NT2/D1 (cell line): Measurements from ENCODE around the gene SYT8.

Source experiments
- DNase-seq: peaks from one replicate; pipeline ENCODE4 v3.0.0-alpha.2; 2011; ENCODE audit warnings: low read depth, low spot score
- H3K27me3 ChIP-seq: 2 replicates; pipeline ENCODE4 v1.6.0; 2011; ENCODE audit warnings: mild to moderate bottlenecking; ENCODE audit not compliant: insufficient read length, insufficient read depth
- H3K36me3 ChIP-seq: 2 replicates; pipeline ENCODE4 v1.6.1; 2011; ENCODE audit warnings: mild to moderate bottlenecking, low read length, mixed read lengths; ENCODE audit not compliant: insufficient read depth, insufficient read length
- H3K4me1 ChIP-seq: 2 replicates; pipeline ENCODE4 v1.5.1; 2011; ENCODE audit not compliant: insufficient read depth, insufficient read length
- H3K4me3 ChIP-seq: 2 replicates; pipeline ENCODE4 v1.5.1; 2011; ENCODE audit warnings: low read depth; ENCODE audit not compliant: insufficient read length
- H3K9ac ChIP-seq: 2 replicates; pipeline ENCODE4 v1.6.0; 2011; ENCODE audit warnings: low read depth; ENCODE audit not compliant: insufficient read length
- H3K9me3 ChIP-seq: 2 replicates; pipeline ENCODE4 v1.5.1; 2011; ENCODE audit warnings: mild to moderate bottlenecking, low read length; ENCODE audit not compliant: insufficient read depth
- SUZ12 ChIP-seq: IDR thresholded peaks from 2 replicates; pipeline ENCODE4 v1.6.1; 2011; ENCODE audit not compliant: insufficient read length, insufficient read depth; ENCODE audit errors: extremely low read depth
- YY1 ChIP-seq: IDR thresholded peaks from 2 replicates; pipeline ENCODE4 v1.6.1; 2011; ENCODE audit not compliant: insufficient read length, insufficient read depth
- ZNF274 ChIP-seq: IDR thresholded peaks from 2 replicates; pipeline ENCODE4 v1.6.1; 2011; ENCODE audit warnings: mild to moderate bottlenecking, low read depth, low read length

Gene SYT8

DNA sequence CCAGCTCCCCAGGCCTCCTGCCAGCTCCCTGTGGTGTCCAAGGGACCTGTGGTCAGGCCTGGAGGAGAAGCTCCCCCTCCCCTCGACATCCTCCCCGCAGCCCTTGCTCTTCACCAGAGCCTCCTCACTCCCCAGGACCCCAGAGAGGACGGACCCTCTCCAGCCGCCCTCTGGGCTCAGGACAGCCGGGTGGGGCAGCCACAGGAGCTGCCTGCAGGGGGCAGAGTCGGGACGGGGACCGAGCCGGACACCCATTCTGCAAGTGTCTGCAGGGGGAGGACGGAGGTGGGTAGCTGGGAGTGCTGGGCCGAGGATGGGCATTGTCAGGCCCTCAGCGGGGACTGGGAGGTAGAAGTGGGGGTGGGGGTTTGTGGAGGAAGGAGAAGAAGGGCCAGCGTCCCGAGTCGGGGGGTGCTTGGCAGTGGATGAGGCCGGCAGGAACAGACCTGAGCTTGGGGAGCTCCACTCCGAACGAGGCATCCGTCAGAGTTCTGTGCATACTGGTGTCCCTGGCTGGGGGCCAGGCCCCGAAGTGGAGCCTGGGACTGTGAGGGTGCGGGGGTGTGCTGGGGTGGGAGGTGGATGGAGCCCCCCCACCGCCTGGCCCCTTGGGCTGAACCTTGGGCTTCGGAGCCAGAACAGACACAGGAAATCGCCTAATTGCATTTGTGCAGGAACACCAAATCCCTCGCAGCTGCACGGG, 41.7 kb downstream of the SYT8 start:
- DNase-seq = peak; percentile 27
- Histone ChIP-seq H3K4me1 (peaks cover 22% of the 10 kb centered on the region), H3K27me3 (no peaks in the 10 kb centered on the region), H3K9me3 (no peaks in the 10 kb centered on the region), H3K9ac (peak overlapping the region; percentile 79), H3K36me3 (no peaks in the 10 kb centered on the region), H3K4me3 (peak overlapping the region; percentile 28)
- TF ChIP-seq YY1 (no peak), ZNF274 (no peak), SUZ12 (no peak)

- TF ChIP-seq YY1 = no peak
- no peak for TF ChIP-seq ZNF274
- TF ChIP-seq SUZ12 = no peak
- Histone ChIP-seq H3K9me3 (no peaks in the 10 kb centered on the region), H3K36me3 (no peaks in the 10 kb centered on the region), H3K4me1 (peaks cover 24% of the 10 kb centered on the region), H3K9ac (peak overlapping the region; percentile 42), H3K27me3 (no peaks in the 10 kb centered on the region), H3K4me3 (no peak overlapping the region)
- DNase-seq = no peak
Measured at GRCh38 chr11:1877211-1878136, 42.7 kb downstream of the SYT8 start.

DNA sequence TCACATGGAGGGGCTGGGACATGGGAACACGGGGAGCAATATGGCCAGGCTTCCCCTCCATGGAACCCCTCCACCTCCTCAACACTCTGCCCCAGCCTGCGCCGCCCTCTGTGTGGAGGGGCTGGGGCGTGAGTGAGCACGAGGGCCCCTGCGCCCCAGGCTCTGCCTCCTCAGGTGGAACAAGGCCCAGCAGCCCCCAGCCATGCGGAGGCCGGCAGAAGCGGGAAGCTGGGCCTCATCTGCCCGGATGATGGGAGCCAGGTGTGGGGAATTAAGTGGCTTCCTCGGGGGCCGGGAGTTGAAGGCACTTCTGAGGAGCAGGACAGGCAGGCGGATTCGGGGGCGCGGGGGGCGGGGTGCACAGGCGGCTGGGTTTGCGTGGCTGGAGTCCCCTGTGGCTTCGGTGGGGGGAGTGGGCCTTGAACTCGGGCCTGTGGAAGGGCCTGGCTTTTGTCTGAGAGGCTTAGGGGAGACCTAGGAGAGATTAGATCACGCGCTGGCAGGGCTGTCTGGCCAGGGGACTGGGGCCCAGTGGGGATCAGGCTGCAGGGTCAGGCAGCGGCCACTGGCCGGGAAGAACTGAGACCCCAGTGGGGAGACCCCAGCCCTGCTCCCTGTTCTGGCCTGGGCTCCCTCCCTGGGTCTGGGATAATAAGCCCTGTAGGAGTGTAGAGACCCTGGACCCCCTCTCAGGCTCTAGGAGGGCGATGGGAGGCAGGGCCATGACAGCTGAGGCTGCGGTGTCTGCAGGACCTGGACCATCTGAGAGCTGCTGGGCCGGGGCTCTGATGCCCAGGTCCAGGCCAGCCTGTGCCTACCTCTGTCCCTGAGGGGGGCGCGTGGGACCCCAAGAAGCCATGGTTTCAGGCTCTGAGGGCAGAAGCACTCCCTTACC, 43.6 kb downstream of the SYT8 start:
- peaks cover 21% of the 10 kb centered on the region for H3K4me1 ChIP-seq

DNA sequence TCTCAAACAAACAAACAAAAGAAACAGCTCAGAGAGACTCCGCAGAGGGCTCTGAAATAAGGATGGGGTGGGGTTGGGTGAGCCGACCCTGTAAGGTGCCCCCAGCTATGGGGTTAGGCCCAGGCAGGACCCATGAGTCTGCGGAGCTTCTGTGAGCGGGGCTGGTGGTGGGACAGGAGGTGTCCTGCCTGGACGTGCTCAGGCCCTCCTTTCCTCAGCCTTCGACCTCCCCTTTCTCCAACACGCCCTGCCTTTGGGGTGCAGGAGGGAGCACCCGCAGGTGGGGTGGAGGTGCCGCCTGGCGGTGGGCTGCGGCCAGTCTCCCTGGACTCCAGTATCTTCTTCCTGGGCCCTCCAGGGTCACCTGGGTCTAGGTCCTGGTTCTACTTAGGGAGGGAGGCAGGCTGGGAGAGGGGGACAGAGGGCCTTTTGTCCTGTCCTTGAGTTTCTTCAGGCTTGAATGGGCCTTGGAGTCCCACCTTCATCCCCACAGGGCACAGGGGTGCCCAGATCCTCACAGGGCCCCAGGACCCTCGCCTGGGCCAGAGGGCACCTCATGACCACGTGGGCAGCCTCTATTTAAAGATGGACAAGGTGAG, 44.7 kb downstream of the SYT8 start:
- peak overlapping the region; percentile 21 for H3K9ac ChIP-seq
- no peaks in the 10 kb centered on the region for H3K36me3 ChIP-seq
- no peaks in the 10 kb centered on the region for H3K9me3 ChIP-seq
- H3K4me3 ChIP-seq = no peak overlapping the region
- H3K27me3 ChIP-seq = no peaks in the 10 kb centered on the region
- DNase-seq = no peak
- H3K4me1 ChIP-seq = peaks cover 21% of the 10 kb centered on the region
- no peak for TF ChIP-seq ZNF274
- no peak for TF ChIP-seq YY1
- TF ChIP-seq SUZ12 = no peak

More for the DNA sequence above, 43.6 kb downstream of the SYT8 start:
- no peak overlapping the region for H3K4me3 ChIP-seq
- H3K36me3 ChIP-seq = no peaks in the 10 kb centered on the region
- DNase-seq = no peak
- no peaks in the 10 kb centered on the region for H3K9me3 ChIP-seq
- no peaks in the 10 kb centered on the region for H3K27me3 ChIP-seq
- TF ChIP-seq YY1 (no peak), ZNF274 (no peak), SUZ12 (no peak)
- H3K9ac ChIP-seq = no peak overlapping the region

DNA sequence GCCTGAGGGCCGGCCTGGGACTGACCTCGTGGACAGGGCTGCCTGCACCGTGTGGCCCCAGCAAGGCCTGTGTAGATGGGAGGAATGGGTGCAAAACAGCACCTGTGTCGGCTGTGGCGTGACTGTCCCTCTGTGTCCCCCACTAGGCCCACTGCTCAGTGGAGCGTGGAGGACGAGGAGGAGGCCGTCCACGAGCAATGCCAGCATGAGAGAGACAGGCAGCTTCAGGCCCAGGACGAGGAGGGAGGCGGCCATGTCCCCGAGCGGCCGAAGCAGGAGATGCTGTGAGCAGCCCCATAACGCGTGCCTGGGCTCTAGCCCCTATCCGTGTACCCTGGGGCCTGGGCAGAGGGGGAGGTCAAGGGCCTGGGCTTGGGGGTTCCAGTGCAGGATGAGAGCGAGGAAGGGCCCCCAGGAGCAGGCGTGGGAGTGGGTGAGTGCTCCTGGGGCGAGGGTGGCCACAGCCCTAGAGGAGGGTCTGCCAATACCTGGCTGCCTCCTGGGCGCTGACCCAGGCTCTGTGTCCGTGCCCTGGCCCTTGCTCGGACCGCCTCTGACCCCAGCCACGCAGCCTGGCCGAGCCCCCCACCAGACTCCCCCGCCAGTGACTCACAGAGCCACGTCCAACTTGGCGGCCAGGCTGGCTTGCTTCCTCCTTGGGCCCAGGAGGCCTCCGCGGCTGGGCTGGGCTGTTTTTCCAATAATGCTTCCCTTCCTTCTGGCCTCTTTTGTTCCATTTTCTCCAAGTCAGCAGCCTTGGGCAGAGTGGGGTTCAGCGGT, 45.3 kb downstream of the SYT8 start:
- no peak for TF ChIP-seq YY1
- no peak for TF ChIP-seq ZNF274
- no peak for TF ChIP-seq SUZ12
- Histone ChIP-seq H3K27me3 (no peaks in the 10 kb centered on the region), H3K9me3 (no peaks in the 10 kb centered on the region), H3K4me1 (peaks cover 19% of the 10 kb centered on the region), H3K9ac (peak overlapping the region; percentile 42), H3K4me3 (no peak overlapping the region), H3K36me3 (no peaks in the 10 kb centered on the region)
- DNase-seq = no peak

- no peak for TF ChIP-seq YY1
- TF ChIP-seq SUZ12 = no peak
- no peak for TF ChIP-seq ZNF274
- peaks cover 14% of the 10 kb centered on the region for H3K4me1 ChIP-seq
- no peak overlapping the region for H3K9ac ChIP-seq
- no peaks in the 10 kb centered on the region for H3K36me3 ChIP-seq
- H3K27me3 ChIP-seq = no peaks in the 10 kb centered on the region
- H3K4me3 ChIP-seq = no peak overlapping the region
- DNase-seq = no peak
- H3K9me3 ChIP-seq = no peaks in the 10 kb centered on the region
Measured at GRCh38 chr11:1880746-1881441, 46.1 kb downstream of the SYT8 start.
